Kidney (tissue), 14 donors: ENCODE data around the gene SERPINA4. TPM values are rescaled to one million over a fixed set of nuclear protein-coding genes. Genes with fewer than 3 reads are reported as not detected.

ENCODE experiments used
- DNase-seq, 5 donors: peaks; one replicate each; pipeline ENCODE4 v3.0.0-alpha.2; 2013 to 2020
- FAIRE-seq: peaks from 2 replicates; lab custom pipeline; 2012; peaks lifted over from hg19 to GRCh38; lab: Jason Lieb, UNC
- H3K27ac ChIP-seq, 2 donors: one replicate each; pipeline ENCODE4 v1.7.0; 2013; ENCODE audit warnings: low read depth in 2 of 2, low read length in 2 of 2, inconsistent platforms in 1 of 2
- H3K27me3 ChIP-seq: one replicate; pipeline ENCODE4 v1.7.1; 2013; ENCODE audit warnings: low read length, inconsistent platforms; ENCODE audit not compliant: control insufficient read depth, insufficient read depth
- H3K36me3 ChIP-seq, 3 donors: one replicate each; pipeline versions ENCODE4 v1.7.0 to v1.7.1; 2013; ENCODE audit warnings: low read length in 3 of 3, control low read depth in 1 of 3, inconsistent platforms in 1 of 3; ENCODE audit not compliant: insufficient read depth in 3 of 3, control insufficient read depth in 2 of 3
- H3K4me1 ChIP-seq, 3 donors: one replicate each; pipeline versions ENCODE4 v1.7.0 to v1.7.1; 2013; ENCODE audit warnings: low read length in 3 of 3, inconsistent platforms in 1 of 3, low read depth in 1 of 3; ENCODE audit not compliant: control insufficient read depth in 2 of 3, insufficient read depth in 2 of 3
- H3K4me3 ChIP-seq, 3 donors: one replicate each; pipeline versions ENCODE4 v1.7.0 to v1.8.1; 2013; ENCODE audit warnings: low read length in 3 of 3, control low read depth in 1 of 3, inconsistent platforms in 1 of 3
- H3K9ac ChIP-seq, 3 donors: one replicate each; pipeline versions ENCODE4 v1.7.0 to v1.7.1; 2013; ENCODE audit warnings: low read length in 3 of 3, control low read depth in 1 of 3, inconsistent platforms in 1 of 3
- H3K9me3 ChIP-seq, 3 donors: one replicate each; pipeline versions ENCODE4 v1.7.0 to v1.7.1; 2013; ENCODE audit warnings: low read length in 3 of 3, control low read depth in 1 of 3, inconsistent platforms in 1 of 3; ENCODE audit not compliant: control insufficient read depth in 2 of 3, insufficient read depth in 1 of 3
- intact Hi-C: fragments of 100-400 bp; cut with DNase I; formaldehyde crosslinking; loops from one replicate; pipeline ENCODE4 v1.11.1; 2022
- polyA plus RNA-seq: library from polyadenylated mRNA; stranded (reverse); fragments of 350-450 nt; fragmentation: Illumina TruSeq; extraction: RNeasy Lipid Tissue Mini Kit (QIAGEN cat#74804); gene quantifications from one replicate; pipeline ENCODE4 v1.2.3, GENCODE V29; 2014; ENCODE audit warnings: low read depth, low replicate concordance; ENCODE audit not compliant: insufficient read depth
- total RNA-seq: library from RNA; stranded (reverse); fragmentation: NEBNext Ultra II Directional; extraction: Animal tissue kit (Norgen Biotek cat#: 25700); gene quantifications from one replicate; pipeline ENCODE4 v1.2.1, GENCODE V29; 2021
- TF ChIP-seq, protein P1 (sequence below): IDR thresholded peaks from 3 replicates; pipeline ENCODE4 v1.5.1; 2012; ENCODE audit warnings: mild to moderate bottlenecking, moderate library complexity, borderline replicate concordance; ENCODE audit not compliant: insufficient read depth; ENCODE audit errors: extremely low read depth
- donor health status: control.
- donor health status: control.
- donor health status: control.
- donor health status: control.
- donor health status: control.
- donor health status: DM: yes; HTN: yes; CAD: no.
- donor health status: Normal renal cell carcinoma (clear cell type).

The SERPINA4 gene
- total and polyA plus RNA-seq, 2 donors from 2014 or later = 6.1 to 28.3 TPM

GRCh38 chr14:94569381-94570001 is 8.2 kb downstream of the SERPINA4 start:
- TF ChIP-seq, protein P1, sequence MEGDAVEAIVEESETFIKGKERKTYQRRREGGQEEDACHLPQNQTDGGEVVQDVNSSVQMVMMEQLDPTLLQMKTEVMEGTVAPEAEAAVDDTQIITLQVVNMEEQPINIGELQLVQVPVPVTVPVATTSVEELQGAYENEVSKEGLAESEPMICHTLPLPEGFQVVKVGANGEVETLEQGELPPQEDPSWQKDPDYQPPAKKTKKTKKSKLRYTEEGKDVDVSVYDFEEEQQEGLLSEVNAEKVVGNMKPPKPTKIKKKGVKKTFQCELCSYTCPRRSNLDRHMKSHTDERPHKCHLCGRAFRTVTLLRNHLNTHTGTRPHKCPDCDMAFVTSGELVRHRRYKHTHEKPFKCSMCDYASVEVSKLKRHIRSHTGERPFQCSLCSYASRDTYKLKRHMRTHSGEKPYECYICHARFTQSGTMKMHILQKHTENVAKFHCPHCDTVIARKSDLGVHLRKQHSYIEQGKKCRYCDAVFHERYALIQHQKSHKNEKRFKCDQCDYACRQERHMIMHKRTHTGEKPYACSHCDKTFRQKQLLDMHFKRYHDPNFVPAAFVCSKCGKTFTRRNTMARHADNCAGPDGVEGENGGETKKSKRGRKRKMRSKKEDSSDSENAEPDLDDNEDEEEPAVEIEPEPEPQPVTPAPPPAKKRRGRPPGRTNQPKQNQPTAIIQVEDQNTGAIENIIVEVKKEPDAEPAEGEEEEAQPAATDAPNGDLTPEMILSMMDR = no peak
- Histone ChIP-seq H3K9me3 (no peaks in the 10 kb centered on the region), H3K4me1 (peaks cover 0 to 4% (median 0%) of the 10 kb centered on the region in 3 donors), H3K27me3 (no peaks in the 10 kb centered on the region), H3K27ac (no peak overlapping the region), H3K36me3 (no peaks in the 10 kb centered on the region), H3K9ac (no peak overlapping the region), H3K4me3 (no peak overlapping the region)
- intact Hi-C loops = no loop called here
- DNase-seq = peak in 1 of 5 donors; percentile 30
- no peak for FAIRE-seq

DNA sequence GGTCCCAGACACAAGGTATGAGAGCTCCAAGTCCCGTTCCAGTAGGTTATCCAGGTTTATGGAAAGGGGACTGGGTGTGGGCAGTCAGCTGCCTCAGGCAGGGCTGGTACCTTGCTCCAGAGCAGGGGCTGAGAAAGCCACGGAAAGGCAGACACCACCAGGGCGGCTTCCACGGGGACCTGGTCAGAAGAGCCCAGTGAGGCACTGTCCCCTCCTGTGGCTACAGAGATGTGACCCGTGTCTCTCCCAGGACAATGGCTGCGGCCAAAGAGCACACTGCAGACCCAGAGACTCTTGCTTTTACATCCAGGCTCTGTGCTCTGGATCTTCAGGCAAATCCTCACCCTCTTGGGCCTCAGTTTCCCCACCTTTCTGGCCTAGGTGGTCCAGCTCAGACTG is 8.8 kb downstream of the SERPINA4 start:
- Histone ChIP-seq H3K27ac (no peak overlapping the region), H3K9me3 (no peaks in the 10 kb centered on the region), H3K9ac (no peak overlapping the region), H3K36me3 (no peaks in the 10 kb centered on the region), H3K4me1 (peaks cover 0 to 4% (median 0%) of the 10 kb centered on the region in 3 donors), H3K4me3 (no peak overlapping the region), H3K27me3 (no peaks in the 10 kb centered on the region)
- intact Hi-C loops = no loop called here
- DNase-seq (no peak), FAIRE-seq (no peak)
- TF ChIP-seq, protein P1 = no peak

DNA sequence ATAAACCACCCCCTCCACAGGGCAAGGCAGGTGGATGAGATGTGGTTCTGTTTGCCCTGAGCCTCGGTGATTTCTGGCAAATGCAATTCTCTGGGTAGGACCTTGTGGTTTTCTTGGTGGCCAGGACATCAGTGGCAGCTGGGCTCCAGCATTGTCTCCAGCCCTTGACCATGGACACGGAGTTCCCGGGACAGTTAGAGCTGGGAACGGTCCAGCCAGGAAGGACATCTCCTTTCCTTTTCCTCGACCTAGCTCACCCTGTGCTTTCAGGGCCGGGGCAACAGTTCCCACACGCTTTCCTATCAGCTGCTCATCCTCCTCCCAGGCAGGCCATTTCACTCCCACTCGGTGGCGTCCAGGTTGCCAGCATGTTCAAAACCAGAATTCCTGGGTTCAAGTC is 9.2 kb downstream of the SERPINA4 start:
- no peaks in the 10 kb centered on the region for H3K9me3 ChIP-seq
- no peak for FAIRE-seq
- no peaks in the 10 kb centered on the region for H3K36me3 ChIP-seq
- TF ChIP-seq, protein P1 = no peak
- peaks cover 0 to 7% (median 0%) of the 10 kb centered on the region in 3 donors for H3K4me1 ChIP-seq
- no peak overlapping the region for H3K4me3 ChIP-seq
- no peaks in the 10 kb centered on the region for H3K27me3 ChIP-seq
- DNase-seq = peak in 1 of 5 donors; percentile 23
- no peak overlapping the region for H3K9ac ChIP-seq
- intact Hi-C loops = no loop called here
- H3K27ac ChIP-seq = no peak overlapping the region
